Measurements from ENCODE around the gene XAGE3.

The XAGE3 gene

DNA sequence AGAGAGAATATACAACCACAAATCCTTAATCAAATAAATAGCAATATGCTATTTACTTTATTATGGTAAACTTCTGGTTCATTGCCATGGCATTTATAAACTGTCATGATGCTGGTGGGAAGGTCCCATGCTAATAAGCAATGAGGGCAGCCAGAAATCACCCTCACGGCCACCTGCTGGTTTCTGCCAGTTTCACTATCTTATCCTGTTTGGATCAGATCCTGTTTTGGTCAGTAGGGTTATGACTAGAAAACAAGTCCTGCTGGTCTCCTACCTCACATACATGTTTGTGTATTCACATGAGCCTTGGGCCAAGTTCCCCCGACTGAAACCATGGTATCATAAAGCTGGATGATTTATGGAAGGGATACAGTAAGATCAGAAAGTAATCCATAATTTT, 28.7 kb downstream of the XAGE3 start:
- no peak for DNase-seq

DNA sequence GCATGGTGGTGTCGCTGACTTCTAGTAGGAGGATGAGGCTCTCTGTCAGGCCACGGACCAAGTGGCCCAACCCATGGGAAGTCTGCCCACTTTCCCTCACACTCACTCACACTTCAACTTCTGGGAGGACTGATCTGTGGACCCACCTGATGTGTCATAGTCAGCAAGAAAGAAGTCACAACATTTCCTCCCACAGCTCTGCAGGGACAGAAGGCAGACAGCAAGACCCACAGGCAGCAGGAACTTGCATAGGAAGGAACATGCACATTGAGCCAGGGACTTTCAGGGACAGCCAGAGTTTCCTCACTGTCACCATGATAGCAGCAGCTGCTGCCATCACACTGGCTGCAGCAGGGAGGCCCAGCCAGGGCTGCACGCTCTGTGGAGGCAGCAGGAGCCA, 37.3 kb downstream of the XAGE3 start:
- DNase-seq: no peak

DNA sequence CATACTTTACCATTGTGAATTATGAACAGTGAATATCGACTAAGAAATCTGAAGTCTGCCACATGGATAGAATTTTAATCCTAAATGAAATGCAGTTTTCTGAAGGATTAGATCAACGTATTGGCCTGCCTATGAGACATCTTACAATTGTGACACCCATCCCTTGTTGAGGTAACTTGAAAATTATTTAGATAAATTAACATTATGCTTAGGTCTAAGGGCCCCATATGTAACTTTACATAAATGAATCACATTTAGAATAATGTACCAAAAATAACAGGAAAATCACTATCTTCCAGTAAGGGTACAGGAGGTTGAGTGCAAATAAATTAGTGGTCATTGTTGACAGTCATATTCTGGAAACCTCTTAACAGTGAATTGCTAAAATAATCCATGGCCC, 43.3 kb downstream of the XAGE3 start:
- DNase-seq: no peak

DNA sequence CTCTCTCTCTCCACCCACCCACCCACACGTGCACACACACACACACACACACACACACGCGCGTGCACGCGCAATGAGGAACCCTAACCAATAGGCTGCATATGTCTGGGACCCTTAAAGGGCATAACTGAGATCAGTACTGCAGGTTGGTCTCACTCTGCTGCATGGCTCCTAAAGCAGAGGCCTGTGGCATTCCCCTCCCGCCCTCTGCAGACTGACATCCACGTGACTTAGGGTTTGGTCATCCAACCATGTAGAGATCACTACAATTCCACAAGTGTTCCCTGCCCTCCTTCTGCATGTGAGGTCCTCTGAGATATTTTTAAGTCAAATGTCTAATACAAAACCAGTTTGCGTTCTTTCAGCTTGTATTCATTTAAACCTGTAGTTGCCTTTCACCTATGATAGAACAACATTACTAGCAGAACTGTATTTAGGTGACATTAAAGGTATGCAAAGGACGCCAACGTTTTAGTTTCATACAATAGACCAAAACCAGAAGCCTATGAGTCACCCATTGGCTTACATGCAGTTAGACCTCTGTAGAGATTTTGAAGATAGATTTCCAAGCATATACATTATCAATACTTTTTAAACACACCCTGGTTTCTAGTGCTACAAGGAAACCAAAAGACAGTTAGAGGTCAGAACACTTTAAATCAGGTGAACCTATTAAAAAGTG, 46.7 kb downstream of the XAGE3 start:
- DNase-seq: no peak

DNA sequence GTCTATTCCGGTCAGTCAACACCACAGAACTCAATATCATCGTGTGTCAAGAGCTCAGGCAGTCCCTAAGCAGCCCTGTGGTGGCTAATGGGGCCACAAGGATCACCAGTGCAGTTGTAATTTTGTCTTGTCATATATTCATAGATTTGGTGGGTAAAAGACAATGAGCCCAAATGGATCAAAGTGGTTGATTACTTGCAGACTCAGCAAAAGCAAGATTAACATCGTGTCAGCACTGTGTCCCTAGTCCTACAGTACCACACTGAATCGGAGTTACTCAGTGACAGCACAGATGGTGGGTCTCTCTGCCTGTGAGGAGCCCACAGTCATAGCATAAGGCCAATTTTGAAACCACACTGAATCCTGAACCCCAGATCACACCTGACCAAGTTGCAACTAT, 48.1 kb downstream of the XAGE3 start:
- DNase-seq: no peak
